KMS-11 (cell line): Measurements from ENCODE around the gene FAM117A.

Experiments used
- H2AFZ ChIP-seq: fragments of 200-600 bp; sonication (generic); 2 replicates; pipeline ENCODE4 v1.6.1; 2016; ENCODE audit warnings: antibody characterized with exemption, mixed run types, low read depth
- H3K27ac ChIP-seq: fragments of 200-600 bp; sonication (generic); 2 replicates; pipeline ENCODE4 v1.6.1; 2016; ENCODE audit warnings: mild to moderate bottlenecking, mixed run types
- H3K27me3 ChIP-seq: fragments of 200-600 bp; sonication (generic); 2 replicates; pipeline ENCODE4 v1.6.1; 2017; ENCODE audit warnings: mild to moderate bottlenecking, low read depth, mixed run types, moderate library complexity; ENCODE audit not compliant: insufficient read depth
- H3K36me3 ChIP-seq: fragments of 200-600 bp; sonication (generic); 2 replicates; pipeline ENCODE4 v1.6.1; 2017; ENCODE audit warnings: mild to moderate bottlenecking, mixed run types; ENCODE audit not compliant: insufficient read depth
- H3K4me1 ChIP-seq: fragments of 200-600 bp; sonication (generic); 2 replicates; pipeline ENCODE4 v1.6.1; 2016; ENCODE audit warnings: mild to moderate bottlenecking, low read depth, mixed run types; ENCODE audit not compliant: poor library complexity, severe bottlenecking
- H3K4me2 ChIP-seq: fragments of 200-600 bp; sonication (generic); 2 replicates; pipeline ENCODE4 v1.7.0; 2016; ENCODE audit warnings: mild to moderate bottlenecking, mixed run types
- H3K4me3 ChIP-seq: fragments of 200-600 bp; sonication (generic); IDR thresholded peaks from 2 replicates; pipeline ENCODE4 v1.6.1; 2017; ENCODE audit warnings: low read depth, low read length, mixed read lengths; ENCODE audit not compliant: insufficient read depth
- H3K79me2 ChIP-seq: fragments of 200-600 bp; sonication (generic); 2 replicates; pipeline ENCODE4 v1.6.1; 2016; ENCODE audit warnings: low read depth, mixed run types; ENCODE audit not compliant: insufficient read depth
- H3K9ac ChIP-seq: fragments of 200-600 bp; sonication (generic); 2 replicates; pipeline ENCODE4 v1.6.1; 2016; ENCODE audit warnings: mild to moderate bottlenecking, mixed run types
- H4K20me1 ChIP-seq: fragments of 200-600 bp; sonication (generic); 2 replicates; pipeline ENCODE4 v1.6.1; 2016; ENCODE audit warnings: mild to moderate bottlenecking, mixed run types; ENCODE audit not compliant: insufficient read depth
- TF ChIP-seq, protein P1 (sequence below): fragments of 200-600 bp; sonication (generic); conservative IDR thresholded peaks from 2 replicates; pipeline ENCODE4 v1.6.1; 2017; ENCODE audit warnings: low read depth, mild to moderate bottlenecking, antibody characterized with exemption, low read length, moderate library complexity, mixed read lengths

FAM117A gene

DNA sequence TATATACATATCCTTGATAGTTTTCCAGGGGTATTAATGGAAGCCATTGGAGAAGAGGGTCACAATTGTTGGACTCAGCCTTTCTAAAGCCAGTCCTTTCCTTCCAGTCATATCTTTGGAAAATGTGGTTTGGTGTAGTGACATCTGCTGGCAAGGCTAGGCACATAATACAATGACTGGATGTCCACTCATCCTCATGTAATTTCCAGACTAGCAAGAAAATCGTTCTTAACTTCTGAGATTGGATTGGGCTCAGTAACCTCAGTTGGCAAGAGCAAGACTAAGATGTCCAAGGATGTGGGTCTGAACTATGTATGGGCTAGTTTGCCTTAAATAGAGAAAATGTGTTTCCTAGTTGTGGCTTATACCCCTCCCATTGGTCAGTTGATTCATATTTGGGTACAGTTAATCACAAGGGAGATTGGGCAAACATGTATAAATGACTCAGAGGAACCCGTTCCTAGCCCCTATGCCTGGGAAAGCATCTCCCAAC lies 15.9 kb upstream of the FAM117A start:
- Histone ChIP-seq H2AFZ (no peak overlapping the region), H4K20me1 (no peaks in the 10 kb centered on the region), H3K27ac (no peak overlapping the region), H3K79me2 (no peaks in the 10 kb centered on the region), H3K27me3 (no peaks in the 10 kb centered on the region), H3K36me3 (no peaks in the 10 kb centered on the region), H3K9ac (no peak overlapping the region), H3K4me1 (peaks cover 15% of the 10 kb centered on the region), H3K4me3 (no peak overlapping the region), H3K4me2 (no peak overlapping the region)
- TF ChIP-seq, protein P1, sequence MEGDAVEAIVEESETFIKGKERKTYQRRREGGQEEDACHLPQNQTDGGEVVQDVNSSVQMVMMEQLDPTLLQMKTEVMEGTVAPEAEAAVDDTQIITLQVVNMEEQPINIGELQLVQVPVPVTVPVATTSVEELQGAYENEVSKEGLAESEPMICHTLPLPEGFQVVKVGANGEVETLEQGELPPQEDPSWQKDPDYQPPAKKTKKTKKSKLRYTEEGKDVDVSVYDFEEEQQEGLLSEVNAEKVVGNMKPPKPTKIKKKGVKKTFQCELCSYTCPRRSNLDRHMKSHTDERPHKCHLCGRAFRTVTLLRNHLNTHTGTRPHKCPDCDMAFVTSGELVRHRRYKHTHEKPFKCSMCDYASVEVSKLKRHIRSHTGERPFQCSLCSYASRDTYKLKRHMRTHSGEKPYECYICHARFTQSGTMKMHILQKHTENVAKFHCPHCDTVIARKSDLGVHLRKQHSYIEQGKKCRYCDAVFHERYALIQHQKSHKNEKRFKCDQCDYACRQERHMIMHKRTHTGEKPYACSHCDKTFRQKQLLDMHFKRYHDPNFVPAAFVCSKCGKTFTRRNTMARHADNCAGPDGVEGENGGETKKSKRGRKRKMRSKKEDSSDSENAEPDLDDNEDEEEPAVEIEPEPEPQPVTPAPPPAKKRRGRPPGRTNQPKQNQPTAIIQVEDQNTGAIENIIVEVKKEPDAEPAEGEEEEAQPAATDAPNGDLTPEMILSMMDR = peak; percentile 60

DNA sequence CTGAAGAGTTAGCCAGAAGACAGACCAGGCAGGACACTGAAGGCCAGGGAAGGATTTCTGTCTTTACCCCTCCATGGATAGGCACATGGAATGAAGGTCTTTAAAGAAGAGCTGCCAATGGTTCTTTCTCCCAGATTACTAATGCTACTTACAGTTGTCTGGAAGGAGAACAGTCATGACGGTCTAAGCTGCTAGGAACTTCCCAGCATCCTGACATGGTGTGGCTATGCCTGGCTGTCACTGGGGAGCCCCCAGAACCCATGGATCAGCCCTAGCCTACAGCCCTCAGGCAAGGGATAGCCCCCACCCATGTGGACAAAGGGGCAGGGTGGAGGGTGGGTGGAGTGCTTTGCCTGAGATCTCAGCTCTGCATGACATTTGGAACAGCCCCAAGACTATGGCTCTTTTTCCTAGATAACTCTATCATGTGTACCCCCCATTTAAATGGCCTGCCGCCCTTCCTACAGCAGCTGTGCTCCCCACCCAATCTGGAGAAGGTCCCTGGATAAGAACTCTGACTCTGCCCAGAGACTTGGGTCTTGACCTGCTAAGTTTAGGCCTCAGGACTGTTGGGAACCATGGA lies 15.3 kb upstream of the FAM117A start:
- H3K79me2 ChIP-seq = no peaks in the 10 kb centered on the region
- no peak overlapping the region for H3K27ac ChIP-seq
- no peak overlapping the region for H3K4me2 ChIP-seq
- H4K20me1 ChIP-seq = no peaks in the 10 kb centered on the region
- H3K27me3 ChIP-seq = no peaks in the 10 kb centered on the region
- H3K4me3 ChIP-seq = no peak overlapping the region
- H2AFZ ChIP-seq = no peak overlapping the region
- no peaks in the 10 kb centered on the region for H3K36me3 ChIP-seq
- TF ChIP-seq, protein P1 = no peak
- peaks cover 15% of the 10 kb centered on the region for H3K4me1 ChIP-seq
- H3K9ac ChIP-seq = no peak overlapping the region

DNA sequence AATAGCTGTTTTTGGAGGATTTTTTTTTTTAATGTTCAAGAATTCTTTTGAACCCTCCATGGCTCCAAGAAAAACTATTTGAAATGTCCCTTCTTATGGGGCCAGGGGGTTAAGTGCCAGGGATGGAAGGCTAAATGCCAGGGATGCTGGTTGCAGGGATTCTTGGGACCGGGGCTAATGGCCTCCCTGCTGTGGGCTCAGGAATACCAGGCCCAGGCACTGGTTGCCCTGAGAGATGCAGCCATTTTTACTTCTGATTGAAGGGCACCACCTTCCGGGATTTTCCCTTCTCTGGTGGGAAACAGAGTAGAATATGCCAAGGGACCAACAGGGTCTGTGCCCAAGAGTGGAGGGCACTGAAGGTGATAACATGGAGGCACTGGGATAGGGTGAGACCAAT lies 13.6 kb upstream of the FAM117A start:
- Histone ChIP-seq H3K4me3 (no peak overlapping the region), H3K27me3 (no peaks in the 10 kb centered on the region), H2AFZ (no peak overlapping the region), H3K79me2 (no peaks in the 10 kb centered on the region), H3K4me1 (peaks cover 15% of the 10 kb centered on the region), H3K27ac (no peak overlapping the region), H3K36me3 (no peaks in the 10 kb centered on the region), H4K20me1 (no peaks in the 10 kb centered on the region), H3K9ac (no peak overlapping the region), H3K4me2 (no peak overlapping the region)
- TF ChIP-seq, protein P1 = no peak

DNA sequence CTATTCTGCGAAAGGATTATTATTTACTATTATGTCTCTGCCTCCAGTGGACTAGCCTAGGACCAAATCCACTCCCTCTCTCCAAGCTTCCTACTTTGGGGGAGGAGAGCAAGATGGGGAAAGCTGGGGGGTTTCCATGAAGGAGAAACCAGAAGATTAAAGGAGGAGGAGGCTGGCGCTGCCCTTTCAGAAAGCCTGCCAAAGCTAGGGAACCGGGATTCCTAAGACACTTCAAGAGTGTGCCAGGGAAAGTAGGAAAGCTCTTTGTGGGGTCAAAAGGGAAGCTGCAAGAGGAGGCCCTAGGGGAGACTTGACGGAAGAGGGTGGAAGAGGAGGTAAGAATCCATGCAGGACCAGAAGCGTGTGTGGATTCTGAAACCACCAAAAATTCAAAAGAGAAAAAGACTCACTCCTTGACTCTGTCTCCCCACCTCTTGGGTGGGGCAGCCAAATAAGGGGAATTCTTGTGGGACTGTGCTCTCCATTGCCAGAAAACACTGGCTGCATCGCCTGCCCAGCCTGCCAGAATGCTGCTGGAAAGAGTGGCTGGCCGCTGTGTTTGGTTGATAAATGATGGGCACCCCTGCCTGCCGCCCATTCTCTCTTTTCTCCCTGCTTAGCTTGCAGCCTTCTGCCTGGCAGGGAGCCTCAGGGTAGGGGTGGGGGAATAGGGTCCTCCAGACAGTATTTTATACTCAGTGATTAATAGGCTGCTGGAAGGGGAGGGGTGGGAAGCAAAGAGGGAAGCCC lies 12.8 kb upstream of the FAM117A start:
- H3K79me2 ChIP-seq = no peaks in the 10 kb centered on the region
- peaks cover 15% of the 10 kb centered on the region for H3K4me1 ChIP-seq
- no peak overlapping the region for H3K9ac ChIP-seq
- no peaks in the 10 kb centered on the region for H4K20me1 ChIP-seq
- H2AFZ ChIP-seq = no peak overlapping the region
- no peaks in the 10 kb centered on the region for H3K27me3 ChIP-seq
- H3K4me2 ChIP-seq = no peak overlapping the region
- H3K36me3 ChIP-seq = no peaks in the 10 kb centered on the region
- H3K27ac ChIP-seq = no peak overlapping the region
- TF ChIP-seq, protein P1 = no peak
- no peak overlapping the region for H3K4me3 ChIP-seq
